Transverse colon (tissue), 4 donors: Measurements from ENCODE around the gene UVRAG.

Experiments used
- CTCF ChIP-seq, 5 experiments: fragments of 200-600 bp in 3 of 5; fragments of 450-650 bp in 2 of 5; sonication (generic) in 3 of 5; IDR thresholded peaks; 1 replicate in 2 of 5; 2 replicates in 3 of 5; pipeline ENCODE4 v1.5.1; 2016 to 2017; ENCODE audit warnings: antibody characterized with exemption in 5 of 5, inconsistent platforms in 3 of 5, mild to moderate bottlenecking in 2 of 5, moderate library complexity in 1 of 5
- EP300 ChIP-seq: sonication (generic); formaldehyde crosslinking; IDR thresholded peaks from one replicate; pipeline ENCODE4 v1.6.1; 2017; ENCODE audit warnings: antibody characterized with exemption, low read depth
- POLR2A ChIP-seq: fragments of 450-650 bp; IDR thresholded peaks from one replicate; pipeline ENCODE4 v1.6.1; 2016; ENCODE audit warnings: antibody characterized with exemption, mild to moderate bottlenecking, moderate library complexity
- POLR2AphosphoS5 ChIP-seq, 3 donors: sonication (generic); formaldehyde crosslinking; IDR thresholded peaks; one replicate each; pipeline ENCODE4 v1.6.1; 2016; ENCODE audit warnings: antibody characterized with exemption in 3 of 3

- TF ChIP-seq CTCF (IDR thresholded peaks at IDR 0.05) (no peak), POLR2AphosphoS5 (IDR thresholded peaks at IDR 0.05) (no peak), POLR2A (no peak), EP300 (no peak)
Observed at GRCh38 chr11:75790986-75791385, 24.0 kb upstream of the UVRAG start.
